GM21786 (cell line): ENCODE results near the gene USP3.
A peak's percentile ranks its signal among the peaks of the same experiment; 100 is the strongest.

Experiments
- ATAC-seq: cut with Tn5 transposase; IDR thresholded peaks from one replicate; pipeline ENCODE4 v1.9.1; 2021; ENCODE audit not compliant: unreplicated experiment

The USP3 gene, protein sequence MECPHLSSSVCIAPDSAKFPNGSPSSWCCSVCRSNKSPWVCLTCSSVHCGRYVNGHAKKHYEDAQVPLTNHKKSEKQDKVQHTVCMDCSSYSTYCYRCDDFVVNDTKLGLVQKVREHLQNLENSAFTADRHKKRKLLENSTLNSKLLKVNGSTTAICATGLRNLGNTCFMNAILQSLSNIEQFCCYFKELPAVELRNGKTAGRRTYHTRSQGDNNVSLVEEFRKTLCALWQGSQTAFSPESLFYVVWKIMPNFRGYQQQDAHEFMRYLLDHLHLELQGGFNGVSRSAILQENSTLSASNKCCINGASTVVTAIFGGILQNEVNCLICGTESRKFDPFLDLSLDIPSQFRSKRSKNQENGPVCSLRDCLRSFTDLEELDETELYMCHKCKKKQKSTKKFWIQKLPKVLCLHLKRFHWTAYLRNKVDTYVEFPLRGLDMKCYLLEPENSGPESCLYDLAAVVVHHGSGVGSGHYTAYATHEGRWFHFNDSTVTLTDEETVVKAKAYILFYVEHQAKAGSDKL

DNA sequence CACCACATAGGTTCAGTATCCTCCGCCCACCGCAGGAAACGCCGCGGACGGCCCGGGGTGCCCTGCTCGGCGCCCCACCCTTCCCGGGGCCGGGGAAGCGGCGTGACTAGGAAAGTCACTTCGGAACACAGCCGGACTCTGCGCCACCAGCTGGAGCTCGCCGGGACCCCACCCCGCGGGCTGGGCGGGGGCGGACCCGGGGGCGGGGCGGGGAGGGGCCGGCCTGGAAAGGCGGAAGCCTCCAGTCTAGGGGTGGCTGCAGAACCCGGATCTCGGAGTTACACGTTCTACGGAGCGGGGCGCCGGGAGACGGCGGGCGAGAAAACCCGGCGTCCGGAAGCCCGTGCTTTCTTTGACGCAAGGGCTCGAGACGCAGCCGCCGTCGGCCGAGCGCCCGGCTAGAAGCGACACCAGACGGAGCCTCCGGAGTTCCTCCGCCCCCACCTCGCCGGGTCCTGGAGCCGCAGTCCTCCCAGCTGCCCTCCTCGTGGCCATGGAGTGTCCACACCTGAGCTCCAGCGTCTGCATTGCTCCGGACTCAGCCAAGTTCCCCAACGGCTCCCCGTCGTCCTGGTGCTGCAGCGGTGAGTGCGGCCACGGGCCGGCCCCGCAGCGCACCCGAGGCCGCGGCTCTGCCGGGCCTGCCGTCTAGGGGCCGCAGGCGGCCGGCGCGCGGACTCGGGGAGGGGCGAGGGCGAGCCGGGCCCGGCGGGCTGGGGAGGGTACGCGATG lies at the start of gene USP3:
TSS of gene USP3 (plus strand) at position 347 of the 732 bp plus-strand sequence. CDS start at position 494, 147 bp downstream.
- ATAC-seq, result peak; percentile 39

DNA sequence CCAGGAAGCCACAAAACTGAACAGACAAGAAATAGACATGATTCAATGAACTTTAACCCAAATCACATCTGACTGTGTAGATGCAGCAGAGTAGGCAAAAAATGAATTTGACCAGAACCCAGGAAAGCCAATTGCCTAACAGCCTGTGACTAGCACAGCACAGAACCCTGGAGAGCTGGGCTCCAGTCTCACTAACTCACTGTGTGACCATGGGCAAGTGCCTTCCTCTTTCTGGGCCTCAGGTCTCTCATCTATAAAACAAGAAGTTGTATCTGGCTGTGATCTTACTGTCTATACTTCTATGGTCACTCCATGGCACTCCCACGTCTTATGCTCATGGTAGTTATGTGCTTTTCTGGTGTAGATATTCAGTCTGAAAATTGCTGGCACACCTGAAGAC lies 48.1 kb upstream of the USP3 start:
- ATAC-seq, result no peak

DNA sequence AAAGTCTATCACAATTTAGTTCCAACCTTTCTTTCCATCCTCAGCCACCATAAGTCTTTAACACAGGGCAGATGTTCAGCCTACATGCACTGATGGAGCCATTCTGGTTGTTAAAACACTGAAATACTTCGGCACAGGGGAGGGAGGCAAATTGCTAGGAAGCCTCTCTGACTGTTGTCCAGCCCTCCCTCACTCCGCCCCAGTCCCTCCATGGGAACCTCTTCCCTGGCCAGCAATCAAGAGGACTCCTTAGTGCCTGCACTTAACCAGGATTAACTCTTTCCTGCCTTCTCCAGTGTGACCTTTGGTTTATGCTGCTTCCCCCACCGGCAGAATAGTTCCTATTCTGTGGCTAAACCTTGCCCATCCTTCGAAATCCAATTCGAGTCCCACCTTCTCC lies 47.0 kb upstream of the USP3 start:
- no peak for ATAC-seq

DNA sequence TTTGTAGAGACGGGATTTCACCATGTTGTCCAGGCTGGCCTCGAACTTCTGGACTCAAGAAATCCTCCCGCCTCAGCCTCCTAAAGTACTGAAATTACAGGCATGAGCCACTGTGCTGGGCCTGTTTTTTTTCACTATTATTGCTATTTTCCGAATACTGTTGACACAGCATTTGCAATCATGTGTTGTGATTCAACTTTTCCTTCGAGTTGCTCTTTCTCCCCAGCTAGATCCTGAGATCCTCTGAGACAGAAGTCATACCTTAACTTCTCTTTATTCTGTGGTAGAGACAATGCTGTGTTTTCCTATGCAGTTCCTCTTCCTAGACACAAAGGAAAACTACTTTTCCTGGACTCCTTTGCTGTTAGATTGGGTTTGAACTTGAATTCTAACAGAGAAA lies 46.4 kb upstream of the USP3 start:
- ATAC-seq, result no peak

DNA sequence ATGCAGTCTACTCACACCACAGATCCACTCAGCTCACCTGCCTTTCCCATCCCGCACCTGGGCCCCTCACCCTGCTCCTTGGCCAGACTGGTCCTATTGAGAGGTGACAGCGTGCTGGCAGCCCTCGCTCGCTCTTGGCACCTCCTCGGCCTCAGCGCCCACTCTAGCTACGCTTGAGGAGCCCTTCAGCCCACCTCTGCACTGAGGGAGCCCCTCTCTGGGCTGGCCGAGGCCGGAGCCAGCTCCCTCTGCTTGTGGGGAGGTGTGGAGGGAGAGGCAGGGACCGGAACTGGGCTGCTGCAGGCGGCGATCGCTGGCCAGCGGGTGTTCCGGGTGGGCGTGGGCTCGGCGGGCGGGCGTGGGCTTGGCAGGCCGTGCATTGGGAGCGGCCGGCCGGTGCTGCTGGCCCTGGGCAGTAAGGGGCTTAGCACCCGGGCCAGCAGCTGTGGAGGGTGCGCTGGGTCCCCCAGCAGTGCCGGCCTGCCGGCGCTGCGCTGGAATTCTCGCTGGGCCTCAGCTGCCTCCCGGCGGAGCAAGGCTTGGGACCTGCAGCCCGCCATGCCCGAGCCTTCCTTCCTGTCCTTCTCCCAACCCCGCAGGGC lies 45.5 kb upstream of the USP3 start:
- ATAC-seq, result no peak

DNA sequence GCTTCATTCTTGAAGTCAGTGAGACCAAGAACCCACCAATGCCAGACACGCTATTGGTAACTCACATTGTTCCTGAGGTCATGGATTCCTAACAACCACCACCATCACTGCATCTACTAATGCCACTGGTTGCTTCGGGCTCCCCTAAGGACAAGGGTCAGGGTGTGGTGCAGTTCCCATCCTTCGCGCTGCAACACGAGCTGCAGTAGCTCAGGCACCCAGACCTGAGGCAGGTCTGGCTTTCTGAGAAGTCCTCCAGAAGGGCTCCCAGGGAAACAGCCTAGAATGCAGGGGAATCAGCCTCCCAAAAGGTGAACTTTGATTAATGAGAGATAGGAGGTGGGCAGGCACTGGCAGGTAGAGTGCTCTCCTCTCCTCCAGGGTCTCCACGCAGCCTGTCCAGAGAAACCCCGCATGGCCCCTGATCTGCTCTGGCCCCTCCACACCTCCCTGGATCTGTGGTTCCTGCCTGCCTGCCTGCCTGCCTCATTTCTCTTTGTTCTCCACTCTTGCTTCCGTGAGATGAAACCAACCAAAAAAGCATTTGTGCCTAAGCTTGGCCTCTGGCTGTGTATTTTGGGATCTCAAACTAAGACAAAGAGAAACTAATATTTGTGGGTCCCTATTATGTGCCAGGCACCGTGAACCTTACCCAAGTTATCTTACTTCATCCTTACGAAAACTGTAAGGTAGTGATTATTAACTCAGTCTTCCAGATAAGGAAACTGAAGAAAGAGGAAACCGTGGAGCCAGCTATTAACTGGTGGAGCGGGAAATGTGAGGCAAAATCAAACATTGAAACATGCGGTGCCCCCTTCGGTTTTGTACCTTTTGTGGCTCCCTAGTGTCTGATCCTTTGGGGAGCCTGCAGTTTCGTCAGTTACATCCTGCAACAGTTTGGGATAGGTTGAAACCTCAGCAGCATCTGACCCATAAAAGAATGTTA lies 43.9 kb upstream of the USP3 start:
- no peak for ATAC-seq

DNA sequence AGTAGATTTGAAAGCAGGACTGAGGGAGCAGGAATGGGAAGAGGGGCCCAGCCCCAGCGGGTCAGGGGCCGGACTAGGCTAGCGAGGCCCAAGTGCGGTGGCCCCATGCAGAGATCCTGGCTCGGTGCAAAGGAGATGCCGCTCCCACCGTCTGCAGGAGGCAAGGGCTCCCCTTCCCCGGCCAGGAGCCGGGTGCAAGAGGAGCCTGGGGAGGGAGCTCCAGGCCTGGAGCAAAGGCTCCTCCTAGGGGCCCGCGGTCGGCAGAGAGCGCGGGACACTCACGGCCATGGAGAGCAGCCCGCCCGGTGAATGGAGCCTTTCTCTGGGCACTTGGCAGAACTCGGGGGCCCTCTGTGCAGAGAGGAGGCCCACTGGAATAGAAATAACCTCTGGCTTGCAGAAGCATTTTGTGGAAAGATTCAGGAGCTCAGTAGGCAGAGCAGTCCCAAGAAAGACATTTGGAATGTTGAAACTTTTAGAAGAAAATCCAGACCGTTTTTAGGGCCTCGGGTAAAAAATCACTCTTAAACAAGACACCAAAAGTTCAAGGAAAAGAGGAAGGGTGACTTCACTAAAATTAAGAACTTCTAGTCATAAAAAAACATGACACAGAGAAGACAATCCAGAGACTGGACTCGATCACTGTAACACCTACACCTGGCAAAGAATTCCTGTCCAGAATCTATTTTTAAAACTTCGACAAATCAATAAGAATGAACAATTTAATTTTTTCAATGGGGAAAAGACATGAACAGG lies 43.0 kb upstream of the USP3 start:
- no peak for ATAC-seq

DNA sequence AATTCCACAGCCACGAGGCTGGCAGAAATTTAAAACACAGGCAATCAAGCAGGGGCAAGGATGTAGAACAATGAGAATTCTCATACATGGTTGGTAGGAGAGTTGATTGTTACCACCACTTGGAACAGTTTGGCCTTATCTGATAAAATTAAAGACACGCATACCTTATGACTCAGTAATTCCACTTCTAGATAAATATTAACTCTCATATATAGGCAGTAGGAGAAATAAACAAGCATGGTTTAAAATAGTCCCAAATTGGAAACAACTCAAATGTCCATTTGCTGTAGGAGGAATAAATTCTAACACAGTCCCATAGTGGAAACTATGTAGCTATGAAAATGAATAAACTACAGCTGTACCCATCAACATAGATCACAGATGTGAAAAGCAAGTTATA lies 42.3 kb upstream of the USP3 start:
- ATAC-seq, result no peak

DNA sequence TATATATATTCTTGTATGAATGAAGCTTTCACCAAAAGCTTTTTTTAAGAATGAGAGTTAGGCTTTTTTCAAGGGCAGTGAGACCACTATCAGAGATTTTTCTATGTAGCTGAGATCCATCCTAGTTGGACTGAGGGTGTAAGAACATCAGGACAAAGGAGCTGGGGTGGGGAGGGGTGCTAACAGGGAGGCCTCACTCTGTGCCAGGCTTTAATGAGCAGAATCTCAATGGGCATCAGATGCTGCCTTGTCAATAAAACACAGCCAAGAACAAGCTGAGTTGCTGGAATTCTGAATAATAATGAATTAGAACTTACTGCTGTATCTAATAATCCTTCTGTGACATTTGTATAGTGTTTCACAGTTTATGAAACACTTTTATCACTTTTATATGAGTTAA lies 41.4 kb upstream of the USP3 start:
- no peak for ATAC-seq

DNA sequence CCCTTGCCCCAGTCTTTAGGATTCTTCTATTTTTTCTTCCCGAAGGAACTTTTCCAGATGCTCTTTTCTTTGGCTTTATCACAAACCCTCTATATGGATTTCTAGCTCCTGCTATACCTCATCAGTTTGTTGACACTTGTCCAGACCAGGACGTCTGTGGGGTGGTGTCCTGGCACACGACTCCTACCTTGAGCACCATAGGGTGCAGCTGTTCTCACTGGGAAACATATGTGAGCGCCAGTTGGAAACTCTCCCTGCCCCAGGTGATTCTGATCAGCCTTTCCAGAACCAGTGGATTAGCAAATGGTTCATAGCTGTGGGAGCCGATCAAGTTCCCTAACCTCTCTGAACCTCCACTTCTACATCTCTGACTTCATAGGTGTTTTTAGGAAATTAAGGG lies 40.6 kb upstream of the USP3 start:
- ATAC-seq, result no peak

DNA sequence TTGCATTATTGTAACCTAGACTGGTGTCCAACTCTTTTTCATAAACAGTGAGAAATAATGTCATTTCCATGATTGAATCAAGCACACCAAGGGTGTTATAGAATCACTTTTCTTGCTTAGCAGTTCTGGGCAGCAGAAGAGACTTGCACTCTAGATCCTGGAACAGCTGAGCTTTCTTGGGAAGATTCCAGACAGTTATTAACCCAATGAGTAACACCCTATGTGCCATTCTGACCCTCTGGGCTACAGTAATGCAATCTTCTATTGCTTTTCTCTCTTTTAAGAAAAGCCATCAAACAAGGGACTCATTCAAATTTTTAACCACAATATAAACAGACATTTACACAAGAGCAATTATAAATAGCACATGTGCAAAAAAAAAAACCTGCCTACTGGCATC lies 39.3 kb upstream of the USP3 start:
- ATAC-seq, result no peak

DNA sequence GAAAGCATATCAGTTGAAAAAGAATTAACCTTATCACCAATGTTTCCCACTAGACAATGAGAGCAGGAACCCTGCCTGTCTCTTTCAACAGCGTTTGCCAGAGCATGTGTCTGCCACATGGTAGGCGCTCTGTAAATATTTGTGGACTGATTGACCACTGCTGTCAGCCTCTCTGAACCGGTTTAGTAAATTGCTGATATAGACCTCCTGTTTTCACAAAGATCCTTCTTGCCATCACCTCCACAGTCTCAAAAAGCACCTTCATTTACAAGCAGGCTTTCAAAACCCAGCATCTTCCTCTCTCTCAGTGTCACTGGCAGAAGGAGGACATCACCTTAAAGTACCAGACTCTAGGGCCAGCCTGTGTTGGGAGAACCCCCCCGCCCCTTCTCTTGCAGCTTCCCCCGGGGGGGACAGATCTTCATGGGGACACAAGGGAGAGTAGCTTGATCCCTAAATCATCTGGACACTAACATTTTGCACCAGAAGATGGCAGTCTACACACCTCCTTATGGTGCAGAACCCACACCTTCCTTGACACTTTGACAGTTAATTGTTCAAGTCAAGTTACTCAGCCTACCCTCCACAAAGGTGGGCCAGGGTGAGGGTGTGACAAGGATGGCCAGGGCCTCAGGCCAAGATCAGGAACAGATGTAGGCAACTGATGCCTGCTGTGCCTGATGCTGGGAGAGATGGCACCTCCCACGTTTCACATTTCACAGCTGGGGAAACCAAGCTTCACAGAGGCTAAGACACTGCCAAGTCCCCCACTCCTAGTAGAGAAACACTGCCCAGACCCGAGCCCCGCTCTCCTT lies 37.8 kb upstream of the USP3 start:
- peak; percentile 56 for ATAC-seq

DNA sequence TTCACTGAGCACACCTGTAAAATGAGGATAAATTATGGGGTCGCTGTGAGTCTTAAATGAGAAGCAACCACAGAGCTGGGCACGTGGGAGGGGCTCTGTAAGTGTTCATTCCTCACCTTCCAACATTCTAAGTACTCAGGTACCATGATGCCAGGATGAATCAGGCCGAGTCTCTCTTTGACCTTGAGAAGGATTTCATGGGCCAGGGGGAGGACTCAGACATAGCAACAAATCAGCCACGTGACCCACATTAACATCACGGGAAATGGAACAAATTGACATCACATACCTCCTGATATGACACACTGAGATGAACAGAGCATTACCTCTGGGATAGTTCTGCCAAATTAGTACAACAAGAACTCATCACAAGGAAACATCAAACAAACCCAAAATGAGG lies 35.2 kb upstream of the USP3 start:
- ATAC-seq, result no peak

DNA sequence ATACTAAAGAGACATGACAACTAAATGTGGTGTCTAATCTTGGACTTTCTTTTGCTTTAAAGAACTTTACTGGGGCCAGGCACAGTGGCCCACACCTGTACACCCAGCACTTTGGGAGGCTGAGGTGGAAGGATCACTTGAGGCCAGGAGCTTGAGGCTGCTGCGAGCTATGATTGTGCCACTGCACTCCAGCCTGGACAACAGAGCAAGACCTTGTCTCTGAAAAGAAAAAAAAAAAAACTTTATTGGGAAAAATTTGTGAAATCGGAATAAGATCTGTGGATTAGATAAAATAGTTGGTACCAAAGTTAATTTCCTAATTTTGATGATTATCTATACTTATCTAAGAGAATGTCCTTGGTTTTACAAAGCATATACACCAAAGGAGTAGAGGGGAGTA lies 34.4 kb upstream of the USP3 start:
- ATAC-seq, result no peak

DNA sequence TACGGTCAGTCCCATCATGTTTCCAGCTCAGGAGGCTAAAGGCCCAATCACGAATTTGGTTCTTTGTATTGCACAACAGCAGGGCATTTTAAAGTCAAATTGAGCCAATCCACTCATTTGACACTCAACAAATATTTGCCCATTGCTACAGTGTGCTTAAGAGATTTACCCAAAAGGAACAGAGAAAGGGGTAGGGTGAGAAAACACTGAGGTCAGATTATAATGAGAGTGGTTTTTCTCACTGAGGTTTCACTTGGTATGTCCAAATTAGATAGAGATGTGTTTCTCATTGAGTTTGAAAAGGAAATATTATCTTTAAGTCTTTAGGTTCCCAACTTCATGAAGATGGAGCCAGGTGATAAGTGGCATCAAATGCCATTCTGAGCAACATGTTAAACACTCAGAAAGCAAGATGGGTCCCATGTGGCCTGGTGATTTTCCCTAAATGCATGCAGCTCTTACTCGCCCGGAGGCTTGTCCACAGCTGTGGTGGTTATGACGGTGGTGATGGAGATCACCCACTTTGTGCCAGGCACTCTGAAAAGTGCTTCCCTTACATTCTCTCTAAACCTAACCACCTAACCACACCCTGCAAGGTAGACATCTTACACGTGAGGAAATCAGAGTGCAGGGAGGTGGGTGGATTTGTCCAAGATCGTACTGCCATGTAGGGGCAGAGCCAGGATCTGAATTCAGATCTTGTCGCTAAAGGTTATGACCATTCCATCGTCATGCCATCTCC lies 31.2 kb upstream of the USP3 start:
- ATAC-seq, result peak; percentile 44

DNA sequence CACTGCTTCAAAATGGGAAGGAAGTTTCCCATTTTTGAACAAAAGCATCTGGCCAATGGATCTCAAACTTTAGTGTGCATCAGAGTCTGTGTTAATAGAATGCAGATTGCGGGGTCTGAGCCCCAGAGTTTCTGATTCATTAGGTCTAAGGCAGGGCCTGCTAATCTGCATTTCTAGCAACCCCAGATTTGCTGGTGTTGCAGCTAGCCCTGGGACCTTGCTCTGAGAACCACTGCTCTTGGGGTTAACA lies 30.7 kb upstream of the USP3 start:
- ATAC-seq, result peak; percentile 3

DNA sequence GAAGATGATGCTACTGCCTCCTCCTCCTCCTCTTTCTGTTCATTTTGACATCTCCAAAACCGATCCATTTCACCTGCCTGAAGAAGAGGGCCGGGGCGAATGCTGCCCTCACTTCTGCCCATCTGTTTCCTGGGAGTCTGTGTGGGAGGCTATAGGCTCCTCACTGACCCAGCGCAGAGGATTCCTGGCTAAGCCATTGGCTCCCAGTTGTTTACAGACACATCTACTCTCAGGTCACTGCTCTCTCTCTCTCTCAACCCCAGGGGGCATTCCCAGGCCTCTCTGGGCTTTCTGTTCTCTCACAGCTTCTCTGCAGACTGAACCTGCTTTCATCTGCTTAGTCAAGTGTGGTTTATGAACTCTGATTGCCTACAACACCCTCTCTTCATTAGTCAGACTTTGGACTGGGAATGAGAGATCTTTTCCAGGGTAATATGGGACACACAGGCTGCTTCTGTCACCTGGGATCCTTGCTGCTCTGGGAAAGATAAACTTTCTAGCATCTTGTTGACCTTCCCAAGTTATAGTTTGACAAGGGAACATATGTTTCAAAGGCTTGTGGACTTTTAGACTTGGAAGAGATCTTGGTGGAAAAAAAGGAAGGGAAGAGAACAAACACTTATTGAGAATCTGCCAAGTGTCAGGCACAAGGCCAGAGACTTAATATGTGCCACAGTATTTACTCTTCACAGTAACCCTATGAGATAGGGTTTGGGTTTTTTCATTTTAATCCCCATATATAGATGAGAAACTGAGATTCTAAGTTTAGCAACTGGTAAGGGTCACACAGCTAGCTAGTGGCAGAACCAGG lies 30.2 kb upstream of the USP3 start:
- ATAC-seq, result peak; percentile 48

DNA sequence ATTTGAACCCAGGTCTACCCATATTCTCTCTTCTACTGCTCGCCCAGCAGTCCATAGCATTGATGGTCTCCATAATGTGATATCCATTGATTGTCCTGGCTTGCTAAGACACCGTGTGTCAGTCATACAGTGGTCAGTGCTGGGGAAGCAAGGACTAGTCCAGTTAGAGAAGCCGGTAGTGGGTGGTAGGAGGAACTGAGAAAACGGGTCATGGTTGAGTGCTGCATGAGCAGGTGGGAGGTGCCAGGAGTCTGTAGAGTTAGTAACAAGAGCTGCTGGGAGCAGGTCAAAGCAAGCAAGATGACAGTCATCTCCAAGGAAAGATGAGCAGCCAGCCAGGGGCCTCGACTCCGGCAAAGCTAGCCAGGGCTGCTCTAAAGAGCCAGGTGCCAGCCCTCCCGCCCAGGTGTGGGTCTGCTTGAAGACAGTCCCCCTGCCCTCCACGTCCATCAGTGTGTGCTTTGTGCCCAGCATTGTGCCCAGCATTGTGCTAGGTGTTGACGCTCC lies 29.5 kb upstream of the USP3 start:
- ATAC-seq, result peak; percentile 49
